ENCODE data around the gene PRKAG1. TPM values are rescaled to one million over a fixed set of nuclear protein-coding genes. Genes with fewer than 3 reads are reported as not detected.

Gene PRKAG1
- total RNA-seq, 2 donors from 2014 or later: 52.2 to 57.3 TPM

DNA sequence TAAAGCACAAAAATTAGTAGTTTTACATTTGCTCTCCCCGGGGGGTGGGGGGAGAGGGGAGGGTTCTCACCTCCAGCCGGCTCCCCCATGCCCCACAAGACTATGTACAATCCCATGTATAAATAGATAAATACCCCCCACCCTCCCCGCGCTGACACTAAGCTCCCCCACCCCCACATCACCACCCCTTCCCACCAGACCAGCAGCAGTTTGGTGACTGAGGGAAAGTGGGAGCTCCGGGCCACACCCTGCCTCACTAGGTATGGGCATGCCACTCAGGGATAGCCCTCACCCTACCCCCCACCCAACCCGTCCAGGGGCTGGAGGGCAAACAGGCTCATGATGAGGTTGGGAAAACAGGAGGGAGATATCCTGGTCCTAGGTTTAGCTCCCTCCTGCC, 1.9 kb upstream of the PRKAG1 start:
- DNase-seq (ENCODE audit: low spot score): no peak
- intact Hi-C loops (cut with DNase I): no loop called here

DNA sequence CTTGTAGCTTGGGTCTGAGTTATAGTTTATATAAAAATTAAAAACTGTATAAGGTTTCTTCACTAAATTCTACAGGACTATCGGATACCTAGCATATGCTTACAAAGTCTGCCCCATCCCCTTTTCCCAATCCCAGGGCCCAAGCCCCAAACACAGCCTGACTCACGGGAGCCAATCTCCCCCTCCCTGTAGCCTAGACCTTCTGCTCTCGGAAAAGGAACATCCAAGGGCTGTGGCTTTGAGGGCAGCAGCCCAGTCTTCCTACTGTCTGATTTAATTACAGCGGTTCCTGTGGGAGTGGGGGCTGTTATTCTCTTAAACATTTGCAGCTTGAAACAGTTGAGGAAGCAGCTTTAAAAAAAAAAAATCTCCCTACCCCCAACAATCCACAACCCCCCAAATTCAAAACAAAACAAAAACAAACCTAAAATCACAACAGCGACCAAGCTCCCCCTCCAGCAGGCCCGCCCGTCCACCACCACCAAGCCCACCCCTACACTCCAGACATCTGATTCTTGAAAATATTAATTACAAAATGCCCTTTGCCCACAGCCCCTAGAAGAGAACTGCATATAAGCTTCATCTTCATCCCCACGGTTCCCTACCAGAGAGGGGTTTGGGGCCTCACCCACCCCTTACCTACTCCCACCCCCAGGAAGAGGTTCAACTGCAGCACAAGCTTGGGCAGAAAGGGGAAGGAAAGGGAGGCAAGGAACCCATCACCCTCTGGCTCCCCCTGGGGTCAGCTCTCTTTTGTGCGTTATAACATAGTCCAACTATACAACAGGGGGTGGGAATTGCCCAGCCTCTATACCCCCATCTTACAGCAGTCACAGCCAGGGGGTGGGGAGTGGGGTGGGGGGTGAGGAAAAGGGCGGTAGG, 1.1 kb upstream of the PRKAG1 start:
- intact Hi-C loops (cut with DNase I): loop anchor here in 1 of 2 donors (2.0 kb wide), 1 partner anchor 41 kb away; the partner anchor contains the start of gene KMT2D
- no peak for DNase-seq (ENCODE audit: low spot score)

DNA sequence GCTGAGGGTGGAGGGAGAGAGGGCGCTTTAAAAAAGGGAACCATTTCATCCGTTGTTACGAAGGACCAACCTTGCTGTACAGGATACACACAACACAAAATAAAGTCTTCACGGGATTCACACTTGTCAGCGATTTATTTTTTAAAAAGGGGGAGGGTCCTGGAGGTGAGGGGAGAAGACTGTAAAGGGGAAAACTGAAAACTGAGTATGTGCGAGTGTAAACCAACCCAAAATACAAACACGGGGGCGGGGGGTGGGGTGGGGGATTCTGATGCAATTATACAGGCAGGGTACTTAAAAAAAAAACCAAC, 499 bp upstream of the PRKAG1 start:
- intact Hi-C loops (cut with DNase I): loop anchor here in 1 of 2 donors (2.0 kb wide), 1 partner anchor 42 kb away; the partner anchor contains the start of gene KMT2D

DNA sequence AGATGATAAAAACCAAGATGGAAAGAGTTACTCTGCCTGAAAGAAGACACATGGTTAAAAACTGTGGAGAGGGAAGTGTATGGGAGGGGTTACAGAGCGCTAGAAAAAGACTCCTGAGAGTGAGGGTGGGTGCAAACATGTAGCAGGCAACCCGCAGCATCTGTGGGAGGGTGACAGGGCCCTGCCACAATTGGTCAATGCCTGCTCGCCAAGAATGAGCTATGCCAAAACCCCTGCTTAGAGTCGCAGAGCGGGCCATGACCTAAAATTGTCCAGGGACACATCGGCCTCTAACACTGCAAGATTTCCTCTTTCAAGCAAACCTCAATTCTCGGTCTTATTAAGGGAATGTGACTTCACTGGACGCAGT, 700 bp downstream of the PRKAG1 start:
- intact Hi-C loops (cut with DNase I): loop anchor here in 1 of 2 donors (2.0 kb wide), 1 partner anchor 43 kb away; the partner anchor contains the start of gene KMT2D

More for the DNA sequence above, 499 bp upstream of the PRKAG1 start:
- no peak for DNase-seq (ENCODE audit: low spot score)

DNA sequence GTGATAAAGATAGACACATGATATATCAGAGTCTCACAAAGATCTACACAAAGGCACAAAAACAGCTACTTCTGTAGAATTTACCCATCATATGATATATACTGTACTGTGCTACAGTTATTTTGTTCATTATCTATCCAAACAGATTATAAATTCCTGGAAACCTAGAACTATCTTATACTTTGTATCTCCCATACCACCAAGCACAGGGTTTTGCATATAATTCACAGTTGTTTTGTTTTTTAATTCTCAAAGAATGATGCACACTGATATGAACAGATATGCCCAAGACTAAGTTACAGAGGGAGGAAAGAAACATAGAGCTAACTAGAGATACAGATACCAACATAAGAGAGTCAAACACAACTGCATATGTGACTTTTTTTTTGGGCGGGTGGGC, 3.4 kb downstream of the PRKAG1 start:
- intact Hi-C loops (cut with DNase I): no loop called here
- no peak for DNase-seq (ENCODE audit: low spot score)

More for the DNA sequence above, 700 bp downstream of the PRKAG1 start:
- no peak for DNase-seq (ENCODE audit: low spot score)

DNA sequence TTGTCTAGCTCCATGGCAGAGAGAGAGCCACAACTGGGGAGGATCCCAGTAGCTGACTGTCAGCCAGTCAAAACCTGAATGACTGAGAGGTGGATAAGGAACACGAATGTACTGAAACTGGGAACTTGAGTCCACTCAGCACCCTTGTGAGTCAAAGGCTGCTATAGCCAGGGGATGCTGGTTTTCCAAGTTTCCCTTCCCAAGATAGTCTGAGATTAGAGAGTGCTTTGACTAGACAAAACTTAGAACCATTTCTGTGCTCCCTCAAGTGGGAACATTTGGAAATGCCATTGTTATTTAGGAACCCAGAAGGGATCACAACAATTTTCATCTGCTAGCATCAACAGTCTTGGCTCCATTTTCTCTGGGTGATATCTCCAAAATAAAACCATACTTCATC, 4.0 kb downstream of the PRKAG1 start:
- intact Hi-C loops (cut with DNase I): loop anchor here in 1 of 2 donors (5.0 kb wide), 1 partner anchor 247 kb away; no protein-coding TSS in a partner anchor
- DNase-seq (ENCODE audit: low spot score): no peak

DNA sequence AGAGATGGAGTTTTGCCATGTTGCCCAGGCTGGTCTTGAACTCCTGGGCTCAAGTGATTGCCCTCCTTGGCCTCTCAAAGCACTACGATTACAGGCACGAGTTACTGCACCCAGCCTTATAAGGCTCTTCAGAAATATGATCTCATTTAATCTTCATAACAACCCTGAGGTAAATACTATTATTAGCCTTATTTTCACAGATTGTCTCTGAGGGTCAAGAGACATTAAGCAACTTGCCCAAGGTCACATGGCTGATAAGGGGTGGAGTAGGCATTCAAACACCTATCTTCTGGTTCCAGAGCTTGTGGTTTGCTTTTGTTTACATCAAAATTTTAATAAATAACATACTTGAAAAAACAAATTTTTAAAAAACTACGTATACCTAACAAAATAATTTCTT, 5.1 kb downstream of the PRKAG1 start:
- intact Hi-C loops (cut with DNase I): loop anchor here in 1 of 2 donors (5.0 kb wide), 1 partner anchor 246 kb away; no protein-coding TSS in a partner anchor
- DNase-seq (ENCODE audit: low spot score): no peak

DNA sequence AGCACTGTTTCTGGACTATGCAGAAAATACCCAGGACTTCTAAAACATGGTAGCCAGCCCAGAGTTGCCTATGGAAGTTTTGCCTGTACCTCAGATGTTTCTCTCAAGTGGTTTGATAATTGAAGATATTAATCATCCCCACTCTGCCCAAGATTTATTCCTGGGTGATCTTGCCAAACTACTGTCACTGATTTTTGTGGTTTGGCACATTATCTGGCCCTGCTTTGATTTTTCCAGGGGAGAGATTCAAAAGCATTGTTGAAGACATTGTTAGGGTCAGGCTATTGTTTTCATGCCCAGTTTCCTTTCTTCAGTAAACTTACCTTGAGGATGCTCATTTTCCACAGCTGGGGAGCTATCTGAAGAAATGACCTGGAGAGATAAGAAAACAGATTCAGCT, 5.8 kb downstream of the PRKAG1 start:
- intact Hi-C loops (cut with DNase I): loop anchor here in 1 of 2 donors (5.0 kb wide), 1 partner anchor 245 kb away; no protein-coding TSS in a partner anchor

DNA sequence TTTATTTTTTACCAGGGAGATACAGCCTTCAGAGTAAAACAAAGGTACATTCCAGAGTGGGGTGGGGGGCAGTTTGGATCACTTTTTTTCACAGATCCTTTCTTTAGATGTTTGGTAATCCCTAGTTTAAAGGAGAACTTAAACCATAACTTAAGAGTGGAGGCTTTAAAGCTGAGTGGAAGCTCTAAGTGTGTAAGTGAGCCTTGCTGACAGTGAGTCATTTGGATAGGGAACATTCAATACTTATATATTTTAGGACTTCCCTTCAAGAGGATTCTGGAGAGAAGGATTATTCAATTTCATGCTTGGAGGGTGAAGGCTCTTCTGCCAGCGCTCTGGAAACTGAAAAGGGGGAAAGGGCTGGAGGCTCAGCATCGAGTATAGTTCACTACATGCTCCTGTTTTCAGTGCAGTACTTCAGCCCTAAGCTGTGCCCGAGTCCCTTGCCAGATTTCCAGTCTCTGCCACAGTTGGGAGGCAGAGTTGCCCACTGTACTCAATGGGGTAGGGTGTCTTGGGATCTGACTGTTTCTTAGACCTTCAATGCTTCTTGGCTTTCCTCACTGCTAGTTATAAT, 8.4 kb downstream of the PRKAG1 start:
- DNase-seq (ENCODE audit: low spot score): no peak
- intact Hi-C loops (cut with DNase I): loop anchor here in 1 of 2 donors (5.0 kb wide), 1 partner anchor 243 kb away; no protein-coding TSS in a partner anchor

More for the DNA sequence above, 5.8 kb downstream of the PRKAG1 start:
- DNase-seq (ENCODE audit: low spot score): no peak

DNA sequence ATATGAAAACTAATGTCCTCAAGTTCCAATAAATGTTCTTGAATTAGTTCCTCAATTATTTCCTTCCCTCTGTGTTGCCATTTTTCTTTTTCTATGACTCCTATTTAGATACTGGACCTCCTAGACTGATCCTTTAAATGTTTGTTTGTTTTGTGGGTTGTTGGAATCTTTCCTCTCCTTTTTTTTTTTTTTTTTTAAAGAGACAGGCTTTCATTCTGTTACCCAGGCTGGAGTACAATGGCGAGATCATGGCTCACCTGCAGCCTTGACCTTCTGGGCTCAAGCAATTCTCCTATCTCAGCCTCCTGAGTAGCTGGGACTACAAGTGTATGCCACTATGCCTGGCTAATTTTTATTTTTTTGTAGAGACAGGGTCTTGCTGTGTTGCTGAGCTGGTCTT, 9.6 kb downstream of the PRKAG1 start:
- intact Hi-C loops (cut with DNase I): no loop called here
- DNase-seq (ENCODE audit: low spot score): no peak

DNA sequence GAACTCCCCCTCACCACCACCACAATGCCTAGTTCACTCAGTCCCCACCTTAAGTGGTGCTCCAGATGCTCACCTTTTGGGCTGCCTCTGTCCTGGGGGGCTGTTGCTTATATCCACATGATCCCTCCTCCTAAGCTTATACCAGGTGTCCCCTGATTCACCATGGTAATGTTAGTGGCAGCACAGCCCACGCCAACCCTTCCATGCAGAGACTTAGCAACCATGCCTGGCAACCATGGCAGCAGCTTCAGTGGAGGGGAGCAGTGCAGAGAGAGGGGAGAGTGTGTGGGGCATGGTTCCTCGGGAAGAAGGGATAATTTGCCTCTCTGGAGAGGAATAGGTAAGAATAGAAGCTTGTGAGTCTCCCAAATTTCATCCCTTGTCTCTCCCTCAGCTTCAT, 18.2 kb downstream of the PRKAG1 start:
- intact Hi-C loops (cut with DNase I): no loop called here
- no peak for DNase-seq (ENCODE audit: low spot score)

DNA sequence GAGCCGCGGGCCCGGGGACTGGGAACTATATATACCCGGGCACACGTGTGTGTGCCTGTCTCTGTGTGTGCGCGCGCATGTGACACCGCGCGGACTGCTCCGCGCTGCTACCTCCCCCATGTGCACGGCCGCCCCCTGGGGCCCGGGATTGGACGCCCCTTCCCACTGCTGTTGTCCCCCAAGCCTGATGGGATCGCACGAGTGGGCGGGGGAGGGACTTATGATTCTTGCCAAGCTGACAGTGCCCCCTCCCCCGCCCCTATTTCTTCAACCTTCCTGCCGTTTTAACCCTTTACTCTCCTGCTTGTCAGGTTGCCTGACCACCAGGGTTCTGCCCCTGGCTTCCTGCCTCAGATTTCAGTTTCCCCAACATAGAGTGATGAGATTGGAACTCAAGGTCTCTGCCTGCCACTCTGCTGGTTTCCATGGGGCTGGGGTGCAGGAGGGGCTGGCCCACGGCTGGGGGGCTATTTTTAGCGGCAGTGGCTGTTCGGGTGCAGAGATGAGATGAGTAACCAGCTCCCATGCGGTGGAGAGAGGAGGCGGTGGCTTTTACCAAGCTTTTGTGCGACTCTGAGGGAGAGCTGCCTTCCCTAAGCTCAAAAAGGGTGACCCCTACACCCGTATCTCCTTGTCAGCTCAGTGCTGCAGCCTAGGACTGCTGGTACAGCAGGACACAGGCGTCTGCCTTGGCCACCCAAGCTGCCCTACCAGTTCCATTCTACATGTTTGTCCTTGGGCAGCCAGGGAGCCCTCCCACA, 19.0 kb downstream of the PRKAG1 start, which contains the start of gene DDN:
TSS of gene DDN (minus strand) at position 5 of the 761 bp plus-strand sequence. CDS start 88 bp downstream, outside the sequence.
- DNase-seq (ENCODE audit: low spot score): no peak
- intact Hi-C loops (cut with DNase I): no loop called here

DNA sequence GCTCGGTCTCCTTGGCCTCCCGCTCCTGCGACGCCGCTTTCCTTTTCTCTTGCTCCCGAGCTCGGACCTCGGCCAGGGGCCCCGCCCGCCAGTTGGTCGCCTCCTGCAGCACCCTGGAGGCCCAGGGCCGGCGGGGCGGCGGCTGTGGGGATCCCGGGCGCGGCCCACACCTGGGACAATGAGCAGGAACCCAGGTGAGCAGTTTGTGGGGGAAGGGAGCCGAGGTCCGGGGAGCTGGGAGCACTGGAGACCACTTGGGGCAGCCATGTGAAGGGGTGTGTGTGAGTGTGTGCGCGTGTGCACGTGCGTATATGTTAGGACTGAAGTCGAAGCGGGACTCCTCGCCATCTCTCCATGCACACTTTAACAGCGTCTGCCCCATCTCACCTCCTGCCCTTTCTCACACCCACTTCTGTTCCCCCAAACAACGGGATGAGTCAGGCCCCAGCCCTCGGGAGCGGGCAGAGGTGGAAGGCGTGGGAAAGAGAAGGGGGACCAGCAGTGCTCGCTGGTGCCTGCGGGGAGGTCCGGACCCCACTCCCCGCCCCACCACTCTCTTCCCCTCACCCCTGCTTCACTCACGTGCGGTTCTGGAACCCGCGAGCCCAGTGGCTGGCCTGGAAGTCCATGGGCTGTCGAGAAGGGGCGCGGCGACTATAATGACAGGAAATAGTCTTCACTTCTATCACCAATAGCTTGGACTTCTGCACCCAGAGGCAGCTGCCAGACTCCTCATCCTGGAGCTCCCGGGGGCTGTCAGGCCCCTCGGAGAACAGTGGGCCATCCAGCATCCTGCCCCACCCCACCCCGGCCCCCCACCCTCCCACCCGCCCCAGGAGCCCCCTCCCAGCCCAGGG, 19.9 kb downstream of the PRKAG1 start:
- DNase-seq (ENCODE audit: low spot score): no peak
- intact Hi-C loops (cut with DNase I): no loop called here

DNA sequence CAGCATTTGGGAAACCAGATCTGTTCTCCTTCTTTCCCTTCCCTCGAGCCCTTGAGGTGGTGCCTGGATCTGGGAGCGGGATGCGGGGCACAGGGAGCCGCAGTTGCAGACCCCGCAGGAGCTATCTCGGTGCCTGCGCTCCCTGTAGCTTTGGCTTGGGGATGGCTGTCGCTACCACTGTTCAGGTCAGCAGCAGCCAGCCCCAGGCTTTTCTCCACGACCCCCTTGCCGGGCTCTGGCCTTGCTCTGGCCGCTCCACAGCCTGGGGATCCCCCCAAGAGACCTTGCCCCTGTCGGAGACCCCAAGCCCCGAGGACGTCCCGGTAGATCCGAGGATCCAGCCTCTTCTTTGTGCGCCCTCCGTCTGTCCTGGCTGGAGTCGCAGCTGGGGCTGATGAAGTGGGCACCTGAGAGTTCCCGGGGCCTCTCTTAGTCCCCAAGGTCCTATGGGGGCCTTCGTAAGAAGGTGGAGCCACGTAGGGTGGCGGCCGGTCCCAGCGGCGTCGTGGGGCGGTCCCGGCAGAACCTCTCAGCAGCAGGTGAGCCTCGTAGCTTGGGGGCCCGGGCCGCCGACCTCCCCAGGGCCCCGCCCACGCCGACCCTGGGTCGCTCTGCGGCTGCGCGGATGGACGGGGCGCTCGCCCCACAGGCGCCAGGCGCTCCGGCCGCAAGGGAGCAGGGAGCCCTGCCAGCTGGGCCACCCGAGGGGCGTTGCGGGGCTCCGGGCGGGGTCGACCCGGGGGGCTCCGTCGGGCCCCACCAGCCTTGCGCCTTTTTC, 20.7 kb downstream of the PRKAG1 start:
- DNase-seq (ENCODE audit: low spot score): no peak
- intact Hi-C loops (cut with DNase I): no loop called here

DNA sequence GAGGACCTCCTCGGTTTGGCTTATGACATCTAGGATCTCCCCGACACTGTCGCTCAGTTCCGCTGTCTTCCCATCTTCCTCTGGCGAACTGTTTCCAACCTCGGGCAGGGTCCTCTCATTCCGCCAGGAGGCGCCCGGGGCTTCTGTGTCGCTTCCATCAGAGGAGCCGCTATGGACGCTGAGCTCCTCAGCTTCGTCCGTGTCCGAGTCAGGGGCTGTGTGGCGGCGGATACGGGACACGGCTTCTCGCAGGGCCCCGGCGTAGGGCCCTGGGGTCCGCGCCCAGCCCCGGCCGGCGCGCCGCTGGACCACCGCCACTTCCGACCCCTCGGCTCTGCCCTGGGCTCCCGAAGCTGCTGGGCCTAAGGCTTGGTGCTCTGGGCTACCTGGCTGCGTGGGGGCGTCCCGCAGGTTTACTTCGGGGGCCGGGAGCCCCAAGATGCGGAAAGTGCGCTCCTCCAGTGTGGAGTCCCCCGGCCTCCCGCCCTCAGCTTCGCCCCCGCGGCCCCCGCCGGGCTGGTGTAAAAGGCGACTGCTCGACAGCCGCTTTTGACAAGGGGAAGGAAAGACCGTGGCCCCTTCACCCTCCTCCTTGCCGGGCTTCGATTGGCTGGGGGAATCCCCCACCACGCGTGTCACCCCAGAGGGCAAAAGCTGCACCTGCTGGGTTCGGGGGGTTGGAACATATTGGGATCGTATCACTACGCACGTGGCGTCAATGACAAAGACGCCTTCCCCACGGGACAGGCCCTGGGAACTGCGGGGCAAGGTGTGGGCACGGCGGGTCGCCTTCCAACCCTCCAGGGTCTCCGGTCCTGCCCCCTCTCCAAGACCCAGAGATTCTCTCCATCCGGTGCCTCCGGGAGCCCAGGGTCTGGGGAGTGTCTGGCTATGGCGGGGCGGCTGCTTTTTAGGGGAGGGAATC, 21.5 kb downstream of the PRKAG1 start:
- intact Hi-C loops (cut with DNase I): no loop called here
- DNase-seq (ENCODE audit: low spot score): peak; percentile 95

DNA sequence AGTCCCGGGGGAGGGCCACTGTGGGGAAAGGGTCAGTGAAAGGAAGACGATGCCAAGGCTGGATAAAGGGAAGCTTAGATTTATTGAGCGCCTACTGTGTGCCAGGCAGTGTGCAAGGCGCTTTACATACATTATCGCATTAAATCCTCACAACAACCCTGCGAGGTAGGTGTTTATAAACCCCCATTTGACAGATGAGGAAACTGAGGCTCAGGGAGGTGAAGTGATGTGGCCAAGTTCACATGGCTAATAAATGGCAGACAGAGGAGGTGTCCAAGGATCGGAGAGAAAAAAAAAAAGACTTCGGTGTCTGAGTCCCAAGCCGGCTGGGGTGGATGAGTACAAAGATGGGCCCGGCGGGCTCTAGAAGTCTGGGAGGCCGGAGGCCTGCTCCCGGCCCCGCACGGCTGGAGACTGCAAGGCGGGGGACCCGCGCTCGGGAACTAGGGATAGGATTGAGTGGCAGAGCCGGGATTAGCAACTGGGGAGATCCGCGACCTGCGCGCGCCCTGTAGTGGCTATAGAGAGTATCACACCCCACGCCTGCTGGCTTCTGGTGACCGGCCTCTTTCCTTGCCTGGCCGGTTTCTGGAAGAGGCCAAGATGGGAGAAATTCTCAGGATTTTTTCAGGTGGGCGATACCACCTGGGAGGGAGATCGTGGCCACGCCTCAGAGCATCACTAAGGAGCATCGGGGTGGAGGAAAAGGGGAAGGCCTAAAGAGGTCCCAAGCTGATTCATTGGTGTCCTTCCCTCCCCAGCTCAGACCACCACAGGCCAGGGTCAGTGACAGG, 23.3 kb downstream of the PRKAG1 start:
- intact Hi-C loops (cut with DNase I): no loop called here
- DNase-seq (ENCODE audit: low spot score): peak; percentile 93

Data from posterior vena cava (tissue), 2 donors.